ENCODE data around the gene DNAL1. TPM values are rescaled to one million over a fixed set of nuclear protein-coding genes. Genes with fewer than 3 reads are reported as not detected.

DNAL1 gene
- total and polyA plus RNA-seq, 9 of the 15 experiments (the other 6 are each of a cell fraction or from before 2014, with no cell fraction given) = 1.6 to 11.7 (median 4.8) TPM

DNA sequence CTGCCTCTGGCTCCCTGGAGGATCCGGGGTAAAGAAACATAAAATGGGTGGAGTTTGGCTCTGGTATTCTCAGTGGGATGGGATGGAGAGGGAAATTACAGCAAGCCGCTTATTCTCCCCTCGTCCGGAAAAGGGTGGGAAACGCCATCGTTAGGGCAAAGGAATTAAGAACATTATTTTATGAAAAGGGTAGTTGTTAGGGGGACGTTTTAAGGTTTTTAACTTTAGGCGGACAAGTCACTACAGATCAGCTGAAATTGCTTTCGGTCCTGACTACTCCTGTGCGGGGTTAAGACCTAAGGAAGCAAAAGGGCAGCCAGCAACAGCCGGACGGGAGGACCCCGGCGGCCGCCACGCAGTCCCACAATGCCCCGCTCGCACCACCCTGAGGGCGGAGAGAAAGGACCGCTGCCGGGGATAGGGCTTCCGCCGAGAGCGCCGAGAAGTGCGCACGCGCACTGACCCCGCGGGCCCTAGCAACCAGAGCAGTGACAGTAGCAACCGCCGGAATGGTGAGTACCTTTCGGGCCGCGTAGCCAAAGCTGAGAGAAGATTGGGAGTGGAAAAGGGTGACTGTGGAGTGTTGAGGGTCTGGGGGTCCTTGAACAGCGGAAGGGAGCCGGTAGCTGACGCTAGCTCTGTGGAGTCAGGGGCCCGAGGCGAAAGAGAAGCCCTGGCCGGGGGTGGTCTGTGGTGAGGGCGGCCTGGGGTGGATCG, at the start of gene DNAL1 (continued):
- TF ChIP-seq, protein P1, sequence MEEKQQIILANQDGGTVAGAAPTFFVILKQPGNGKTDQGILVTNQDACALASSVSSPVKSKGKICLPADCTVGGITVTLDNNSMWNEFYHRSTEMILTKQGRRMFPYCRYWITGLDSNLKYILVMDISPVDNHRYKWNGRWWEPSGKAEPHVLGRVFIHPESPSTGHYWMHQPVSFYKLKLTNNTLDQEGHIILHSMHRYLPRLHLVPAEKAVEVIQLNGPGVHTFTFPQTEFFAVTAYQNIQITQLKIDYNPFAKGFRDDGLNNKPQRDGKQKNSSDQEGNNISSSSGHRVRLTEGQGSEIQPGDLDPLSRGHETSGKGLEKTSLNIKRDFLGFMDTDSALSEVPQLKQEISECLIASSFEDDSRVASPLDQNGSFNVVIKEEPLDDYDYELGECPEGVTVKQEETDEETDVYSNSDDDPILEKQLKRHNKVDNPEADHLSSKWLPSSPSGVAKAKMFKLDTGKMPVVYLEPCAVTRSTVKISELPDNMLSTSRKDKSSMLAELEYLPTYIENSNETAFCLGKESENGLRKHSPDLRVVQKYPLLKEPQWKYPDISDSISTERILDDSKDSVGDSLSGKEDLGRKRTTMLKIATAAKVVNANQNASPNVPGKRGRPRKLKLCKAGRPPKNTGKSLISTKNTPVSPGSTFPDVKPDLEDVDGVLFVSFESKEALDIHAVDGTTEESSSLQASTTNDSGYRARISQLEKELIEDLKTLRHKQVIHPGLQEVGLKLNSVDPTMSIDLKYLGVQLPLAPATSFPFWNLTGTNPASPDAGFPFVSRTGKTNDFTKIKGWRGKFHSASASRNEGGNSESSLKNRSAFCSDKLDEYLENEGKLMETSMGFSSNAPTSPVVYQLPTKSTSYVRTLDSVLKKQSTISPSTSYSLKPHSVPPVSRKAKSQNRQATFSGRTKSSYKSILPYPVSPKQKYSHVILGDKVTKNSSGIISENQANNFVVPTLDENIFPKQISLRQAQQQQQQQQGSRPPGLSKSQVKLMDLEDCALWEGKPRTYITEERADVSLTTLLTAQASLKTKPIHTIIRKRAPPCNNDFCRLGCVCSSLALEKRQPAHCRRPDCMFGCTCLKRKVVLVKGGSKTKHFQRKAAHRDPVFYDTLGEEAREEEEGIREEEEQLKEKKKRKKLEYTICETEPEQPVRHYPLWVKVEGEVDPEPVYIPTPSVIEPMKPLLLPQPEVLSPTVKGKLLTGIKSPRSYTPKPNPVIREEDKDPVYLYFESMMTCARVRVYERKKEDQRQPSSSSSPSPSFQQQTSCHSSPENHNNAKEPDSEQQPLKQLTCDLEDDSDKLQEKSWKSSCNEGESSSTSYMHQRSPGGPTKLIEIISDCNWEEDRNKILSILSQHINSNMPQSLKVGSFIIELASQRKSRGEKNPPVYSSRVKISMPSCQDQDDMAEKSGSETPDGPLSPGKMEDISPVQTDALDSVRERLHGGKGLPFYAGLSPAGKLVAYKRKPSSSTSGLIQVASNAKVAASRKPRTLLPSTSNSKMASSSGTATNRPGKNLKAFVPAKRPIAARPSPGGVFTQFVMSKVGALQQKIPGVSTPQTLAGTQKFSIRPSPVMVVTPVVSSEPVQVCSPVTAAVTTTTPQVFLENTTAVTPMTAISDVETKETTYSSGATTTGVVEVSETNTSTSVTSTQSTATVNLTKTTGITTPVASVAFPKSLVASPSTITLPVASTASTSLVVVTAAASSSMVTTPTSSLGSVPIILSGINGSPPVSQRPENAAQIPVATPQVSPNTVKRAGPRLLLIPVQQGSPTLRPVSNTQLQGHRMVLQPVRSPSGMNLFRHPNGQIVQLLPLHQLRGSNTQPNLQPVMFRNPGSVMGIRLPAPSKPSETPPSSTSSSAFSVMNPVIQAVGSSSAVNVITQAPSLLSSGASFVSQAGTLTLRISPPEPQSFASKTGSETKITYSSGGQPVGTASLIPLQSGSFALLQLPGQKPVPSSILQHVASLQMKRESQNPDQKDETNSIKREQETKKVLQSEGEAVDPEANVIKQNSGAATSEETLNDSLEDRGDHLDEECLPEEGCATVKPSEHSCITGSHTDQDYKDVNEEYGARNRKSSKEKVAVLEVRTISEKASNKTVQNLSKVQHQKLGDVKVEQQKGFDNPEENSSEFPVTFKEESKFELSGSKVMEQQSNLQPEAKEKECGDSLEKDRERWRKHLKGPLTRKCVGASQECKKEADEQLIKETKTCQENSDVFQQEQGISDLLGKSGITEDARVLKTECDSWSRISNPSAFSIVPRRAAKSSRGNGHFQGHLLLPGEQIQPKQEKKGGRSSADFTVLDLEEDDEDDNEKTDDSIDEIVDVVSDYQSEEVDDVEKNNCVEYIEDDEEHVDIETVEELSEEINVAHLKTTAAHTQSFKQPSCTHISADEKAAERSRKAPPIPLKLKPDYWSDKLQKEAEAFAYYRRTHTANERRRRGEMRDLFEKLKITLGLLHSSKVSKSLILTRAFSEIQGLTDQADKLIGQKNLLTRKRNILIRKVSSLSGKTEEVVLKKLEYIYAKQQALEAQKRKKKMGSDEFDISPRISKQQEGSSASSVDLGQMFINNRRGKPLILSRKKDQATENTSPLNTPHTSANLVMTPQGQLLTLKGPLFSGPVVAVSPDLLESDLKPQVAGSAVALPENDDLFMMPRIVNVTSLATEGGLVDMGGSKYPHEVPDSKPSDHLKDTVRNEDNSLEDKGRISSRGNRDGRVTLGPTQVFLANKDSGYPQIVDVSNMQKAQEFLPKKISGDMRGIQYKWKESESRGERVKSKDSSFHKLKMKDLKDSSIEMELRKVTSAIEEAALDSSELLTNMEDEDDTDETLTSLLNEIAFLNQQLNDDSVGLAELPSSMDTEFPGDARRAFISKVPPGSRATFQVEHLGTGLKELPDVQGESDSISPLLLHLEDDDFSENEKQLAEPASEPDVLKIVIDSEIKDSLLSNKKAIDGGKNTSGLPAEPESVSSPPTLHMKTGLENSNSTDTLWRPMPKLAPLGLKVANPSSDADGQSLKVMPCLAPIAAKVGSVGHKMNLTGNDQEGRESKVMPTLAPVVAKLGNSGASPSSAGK (IDR thresholded peaks at IDR 0.05) = peak; percentile 75; the same call in 1 of the 2 replicates
- TF ChIP-seq, protein P2, sequence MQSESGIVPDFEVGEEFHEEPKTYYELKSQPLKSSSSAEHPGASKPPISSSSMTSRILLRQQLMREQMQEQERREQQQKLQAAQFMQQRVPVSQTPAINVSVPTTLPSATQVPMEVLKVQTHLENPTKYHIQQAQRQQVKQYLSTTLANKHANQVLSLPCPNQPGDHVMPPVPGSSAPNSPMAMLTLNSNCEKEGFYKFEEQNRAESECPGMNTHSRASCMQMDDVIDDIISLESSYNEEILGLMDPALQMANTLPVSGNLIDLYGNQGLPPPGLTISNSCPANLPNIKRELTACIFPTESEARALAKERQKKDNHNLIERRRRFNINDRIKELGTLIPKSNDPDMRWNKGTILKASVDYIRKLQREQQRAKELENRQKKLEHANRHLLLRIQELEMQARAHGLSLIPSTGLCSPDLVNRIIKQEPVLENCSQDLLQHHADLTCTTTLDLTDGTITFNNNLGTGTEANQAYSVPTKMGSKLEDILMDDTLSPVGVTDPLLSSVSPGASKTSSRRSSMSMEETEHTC (IDR thresholded peaks at IDR 0.05) = no peak
- no peak for TF ChIP-seq ESRRB (CRISPR knock-in tag; IDR thresholded peaks at IDR 0.05; ENCODE audit: borderline replicate concordance)
- TF ChIP-seq JUND (IDR thresholded peaks at IDR 0.05; ENCODE audit: borderline replicate concordance, low read depth, low read length) = no peak
- no peak for TF ChIP-seq JUND (tag; IDR thresholded peaks at IDR 0.05; ENCODE audit: borderline replicate concordance, low read depth, low read length)
- TF ChIP-seq, protein P3, sequence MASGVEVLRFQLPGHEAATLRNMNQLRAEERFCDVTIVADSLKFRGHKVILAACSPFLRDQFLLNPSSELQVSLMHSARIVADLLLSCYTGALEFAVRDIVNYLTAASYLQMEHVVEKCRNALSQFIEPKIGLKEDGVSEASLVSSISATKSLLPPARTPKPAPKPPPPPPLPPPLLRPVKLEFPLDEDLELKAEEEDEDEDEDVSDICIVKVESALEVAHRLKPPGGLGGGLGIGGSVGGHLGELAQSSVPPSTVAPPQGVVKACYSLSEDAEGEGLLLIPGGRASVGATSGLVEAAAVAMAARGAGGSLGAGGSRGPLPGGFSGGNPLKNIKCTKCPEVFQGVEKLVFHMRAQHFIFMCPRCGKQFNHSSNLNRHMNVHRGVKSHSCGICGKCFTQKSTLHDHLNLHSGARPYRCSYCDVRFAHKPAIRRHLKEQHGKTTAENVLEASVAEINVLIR (CRISPR knock-in tag; IDR thresholded peaks at IDR 0.05) = no peak
- TF ChIP-seq RBFOX2 (IDR thresholded peaks at IDR 0.05; ENCODE audit: low read depth, low read length) = peak; percentile 89
- peak; percentile 56 for TF ChIP-seq EP400 (IDR thresholded peaks at IDR 0.05)
- TF ChIP-seq, protein P4, sequence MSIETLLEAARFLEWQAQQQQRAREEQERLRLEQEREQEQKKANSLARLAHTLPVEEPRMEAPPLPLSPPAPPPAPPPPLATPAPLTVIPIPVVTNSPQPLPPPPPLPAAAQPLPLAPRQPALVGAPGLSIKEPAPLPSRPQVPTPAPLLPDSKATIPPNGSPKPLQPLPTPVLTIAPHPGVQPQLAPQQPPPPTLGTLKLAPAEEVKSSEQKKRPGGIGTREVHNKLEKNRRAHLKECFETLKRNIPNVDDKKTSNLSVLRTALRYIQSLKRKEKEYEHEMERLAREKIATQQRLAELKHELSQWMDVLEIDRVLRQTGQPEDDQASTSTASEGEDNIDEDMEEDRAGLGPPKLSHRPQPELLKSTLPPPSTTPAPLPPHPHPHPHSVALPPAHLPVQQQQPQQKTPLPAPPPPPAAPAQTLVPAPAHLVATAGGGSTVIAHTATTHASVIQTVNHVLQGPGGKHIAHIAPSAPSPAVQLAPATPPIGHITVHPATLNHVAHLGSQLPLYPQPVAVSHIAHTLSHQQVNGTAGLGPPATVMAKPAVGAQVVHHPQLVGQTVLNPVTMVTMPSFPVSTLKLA (conservative IDR thresholded peaks at IDR 0.05) = peak; percentile 10 to 24; a peak in 1 of 4 replicates
- peak; percentile 94 to 95 for TF ChIP-seq NRF1 (conservative IDR thresholded peaks at IDR 0.05 in 1 of 2, IDR thresholded peaks at IDR 0.05 in 1 of 2)

Data from K562 (cell line).